Fibroblast of the aortic adventitia (primary cell): ENCODE results near the gene ABR. TPM values are rescaled to one million over a fixed set of nuclear protein-coding genes. Genes with fewer than 3 reads are reported as not detected.
A peak's percentile ranks its signal among the peaks of the same experiment; 100 is the strongest.

ENCODE experiments used
- DNase-seq: peaks from one replicate; pipeline ENCODE4 v3.0.0-alpha.2; 2010; ENCODE audit warnings: low read depth
- H3K4me3 ChIP-seq: 2 replicates; pipeline ENCODE4 v1.5.1; 2011; ENCODE audit warnings: low read depth, mild to moderate bottlenecking, control low read depth, low read length, moderate library complexity
- small RNA-seq: library from RNA; depleted of rRNA; stranded (forward); fragments of <200 nt; gene quantifications from one replicate; pipeline ENCODE3, GENCODE V24; 2012
- total RNA-seq: library from RNA; depleted of rRNA; stranded (reverse); fragments of >200 nt; gene quantifications from 2 replicates; pipeline ENCODE4 v1.2.3, GENCODE V29; 2012; ENCODE audit warnings: low replicate concordance
- TF ChIP-seq, protein P1 (sequence below): IDR thresholded peaks from 2 replicates; pipeline ENCODE4 v1.5.1; 2011; ENCODE audit warnings: mild to moderate bottlenecking, low read length, control low read depth, inconsistent platforms; ENCODE audit not compliant: insufficient read depth

Gene ABR
- total RNA-seq, 1 donor: 76.8 TPM

DNA sequence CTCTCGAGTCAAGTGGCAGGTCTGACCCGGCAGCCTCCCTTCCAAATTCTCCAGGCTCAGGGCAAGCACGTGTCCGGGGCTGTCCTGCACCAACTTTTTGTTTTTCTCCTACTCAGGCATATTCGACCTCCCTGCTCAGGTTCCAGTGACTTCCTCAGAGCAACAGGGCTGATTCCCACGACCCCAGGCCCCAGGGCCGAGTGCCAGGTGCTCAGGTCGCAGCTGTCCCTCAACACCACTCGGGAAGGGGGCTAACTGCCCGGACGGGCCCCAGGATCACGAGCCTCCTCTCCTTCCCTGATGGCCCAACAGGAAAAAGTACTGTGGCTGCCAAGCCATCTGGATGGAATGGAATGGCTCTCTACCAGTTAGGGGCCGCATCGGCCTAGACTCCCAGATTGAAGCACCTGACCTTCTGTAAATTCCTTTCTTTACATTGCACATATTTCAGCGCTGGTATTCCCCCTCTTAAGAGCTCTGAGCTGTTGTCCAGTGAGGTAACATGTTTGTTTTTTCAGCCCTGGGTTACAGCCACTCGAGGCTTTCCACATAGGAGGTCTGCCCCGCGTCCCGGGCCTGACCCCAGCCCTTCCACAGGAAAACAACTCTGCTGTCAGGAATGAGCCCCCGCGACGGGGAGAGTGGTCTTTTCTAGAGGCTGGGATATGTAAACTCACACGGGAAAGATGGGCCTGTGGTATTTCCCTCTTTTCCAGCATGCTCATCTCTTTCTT lies 225.2 kb downstream of the ABR start:
- no peak overlapping the region for H3K4me3 ChIP-seq
- TF ChIP-seq, protein P1, sequence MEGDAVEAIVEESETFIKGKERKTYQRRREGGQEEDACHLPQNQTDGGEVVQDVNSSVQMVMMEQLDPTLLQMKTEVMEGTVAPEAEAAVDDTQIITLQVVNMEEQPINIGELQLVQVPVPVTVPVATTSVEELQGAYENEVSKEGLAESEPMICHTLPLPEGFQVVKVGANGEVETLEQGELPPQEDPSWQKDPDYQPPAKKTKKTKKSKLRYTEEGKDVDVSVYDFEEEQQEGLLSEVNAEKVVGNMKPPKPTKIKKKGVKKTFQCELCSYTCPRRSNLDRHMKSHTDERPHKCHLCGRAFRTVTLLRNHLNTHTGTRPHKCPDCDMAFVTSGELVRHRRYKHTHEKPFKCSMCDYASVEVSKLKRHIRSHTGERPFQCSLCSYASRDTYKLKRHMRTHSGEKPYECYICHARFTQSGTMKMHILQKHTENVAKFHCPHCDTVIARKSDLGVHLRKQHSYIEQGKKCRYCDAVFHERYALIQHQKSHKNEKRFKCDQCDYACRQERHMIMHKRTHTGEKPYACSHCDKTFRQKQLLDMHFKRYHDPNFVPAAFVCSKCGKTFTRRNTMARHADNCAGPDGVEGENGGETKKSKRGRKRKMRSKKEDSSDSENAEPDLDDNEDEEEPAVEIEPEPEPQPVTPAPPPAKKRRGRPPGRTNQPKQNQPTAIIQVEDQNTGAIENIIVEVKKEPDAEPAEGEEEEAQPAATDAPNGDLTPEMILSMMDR: no peak
- peak; percentile 37 for DNase-seq

DNA sequence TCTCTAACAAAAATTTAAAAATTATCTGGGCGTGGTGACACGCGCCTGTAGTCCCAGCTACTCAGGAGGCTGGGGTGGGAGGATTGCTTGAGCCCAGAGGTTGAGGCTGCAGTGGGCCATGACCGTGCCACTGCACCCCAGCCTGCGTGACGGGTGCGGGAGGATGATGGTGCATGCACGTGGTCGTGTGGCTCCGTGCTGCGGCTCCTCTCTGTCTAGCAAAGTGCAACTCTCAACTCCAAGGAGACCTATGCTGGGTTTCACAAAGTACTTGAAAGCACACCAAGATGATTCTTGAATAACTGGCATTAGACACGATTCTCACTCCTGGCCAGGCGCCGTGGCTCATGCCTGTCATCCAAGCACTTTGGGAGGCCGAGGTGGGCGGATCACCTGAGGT lies 226.0 kb downstream of the ABR start:
- no peak overlapping the region for H3K4me3 ChIP-seq
- no peak for DNase-seq
- TF ChIP-seq, protein P1: no peak

Small RNA genes within 50 kb of the gene (small RNA-seq; reads per million reads assigned to genes)
- not detected for gene AC016292.2
- not detected for gene MIR3183
- gene RF00017: not detected

Other genes starting within 250 kb of the ABR start
- gene NXN, start 200.2 kb downstream of the ABR start, total RNA-seq: 5.1 and 18.1 TPM in 2 replicates
- gene TIMM22, start 182.9 kb downstream of the ABR start, total RNA-seq: 8.7 and 15.8 TPM in 2 replicates
- not detected in 2 replicates for gene BHLHA9, start 90.5 kb upstream of the ABR start, total RNA-seq
- gene TRARG1, start 99.7 kb upstream of the ABR start, total RNA-seq: not detected in 2 replicates
- gene YWHAE, start 220.2 kb upstream of the ABR start, total RNA-seq: 628 and 1,755 TPM in 2 replicates